ENCODE measurements around the gene HSPB3.

The HSPB3 gene

GRCh38 chr5:54460181-54460919, 4.9 kb downstream of the HSPB3 start:
- Histone ChIP-seq H2AFZ (ENCODE audit: low read length) (no peak overlapping the region), H3K36me3 (ENCODE audit: insufficient read depth, low read length) (no peaks in the 10 kb centered on the region), H3K4me3 (ENCODE audit: low read depth, low read length, poor library complexity, severe bottlenecking) (no peak overlapping the region), H3K9me2 (ENCODE audit: low read depth, low read length) (no peaks in the 10 kb centered on the region), H4K20me1 (ENCODE audit: insufficient read depth, low read length) (no peaks in the 10 kb centered on the region), H3K27ac (ENCODE audit: low read depth, low read length, poor library complexity, severe bottlenecking) (no peak overlapping the region), H3K79me2 (ENCODE audit: insufficient read depth, low read length) (no peaks in the 10 kb centered on the region), H3K9ac (ENCODE audit: low read length) (no peak overlapping the region), H3K9me3 (ENCODE audit: low read length) (no peaks in the 10 kb centered on the region), H3K4me2 (ENCODE audit: low read length) (no peak overlapping the region), H3K27me3 (ENCODE audit: insufficient read depth, low read length) (no peaks in the 10 kb centered on the region), H3F3A (ENCODE audit: insufficient read depth, low read length) (no peaks in the 10 kb centered on the region), H3K4me1 (ENCODE audit: insufficient read depth, low read length, severe bottlenecking) (no peaks in the 10 kb centered on the region)
- TF ChIP-seq CTCF (IDR thresholded peaks at IDR 0.05; ENCODE audit: low read length) (no peak), EZH2 (IDR thresholded peaks at IDR 0.05; ENCODE audit: borderline replicate concordance, low read length) (no peak)

GRCh38 chr5:54462281-54462680, 6.8 kb downstream of the HSPB3 start:
- Histone ChIP-seq H2AFZ (ENCODE audit: low read length) (no peak overlapping the region), H3F3A (ENCODE audit: insufficient read depth, low read length) (no peaks in the 10 kb centered on the region), H3K4me1 (ENCODE audit: insufficient read depth, low read length, severe bottlenecking) (no peaks in the 10 kb centered on the region), H3K4me3 (ENCODE audit: low read depth, low read length, poor library complexity, severe bottlenecking) (no peak overlapping the region), H3K9ac (ENCODE audit: low read length) (no peak overlapping the region), H3K27me3 (ENCODE audit: insufficient read depth, low read length) (no peaks in the 10 kb centered on the region), H3K79me2 (ENCODE audit: insufficient read depth, low read length) (no peaks in the 10 kb centered on the region), H3K4me2 (ENCODE audit: low read length) (no peak overlapping the region), H4K20me1 (ENCODE audit: insufficient read depth, low read length) (no peaks in the 10 kb centered on the region), H3K9me2 (ENCODE audit: low read depth, low read length) (no peaks in the 10 kb centered on the region), H3K27ac (ENCODE audit: low read depth, low read length, poor library complexity, severe bottlenecking) (no peak overlapping the region), H3K9me3 (ENCODE audit: low read length) (no peaks in the 10 kb centered on the region), H3K36me3 (ENCODE audit: insufficient read depth, low read length) (no peaks in the 10 kb centered on the region)
- no peak for TF ChIP-seq CTCF (IDR thresholded peaks at IDR 0.05; ENCODE audit: low read length)
- TF ChIP-seq EZH2 (IDR thresholded peaks at IDR 0.05; ENCODE audit: borderline replicate concordance, low read length) = no peak

- no peak overlapping the region for H3K4me2 ChIP-seq (ENCODE audit: low read length)
- no peak for TF ChIP-seq EZH2 (IDR thresholded peaks at IDR 0.05; ENCODE audit: borderline replicate concordance, low read length)
- TF ChIP-seq CTCF (IDR thresholded peaks at IDR 0.05; ENCODE audit: low read length) = no peak
- H3K9ac ChIP-seq (ENCODE audit: low read length) = no peak overlapping the region
- no peaks in the 10 kb centered on the region for H3F3A ChIP-seq (ENCODE audit: insufficient read depth, low read length)
- H3K79me2 ChIP-seq (ENCODE audit: insufficient read depth, low read length) = no peaks in the 10 kb centered on the region
- no peak overlapping the region for H3K27ac ChIP-seq (ENCODE audit: low read depth, low read length, poor library complexity, severe bottlenecking)
- no peak overlapping the region for H2AFZ ChIP-seq (ENCODE audit: low read length)
- H4K20me1 ChIP-seq (ENCODE audit: insufficient read depth, low read length) = no peaks in the 10 kb centered on the region
- H3K4me3 ChIP-seq (ENCODE audit: low read depth, low read length, poor library complexity, severe bottlenecking) = no peak overlapping the region
- H3K4me1 ChIP-seq (ENCODE audit: insufficient read depth, low read length, severe bottlenecking) = no peaks in the 10 kb centered on the region
- no peaks in the 10 kb centered on the region for H3K9me3 ChIP-seq (ENCODE audit: low read length)
- no peaks in the 10 kb centered on the region for H3K9me2 ChIP-seq (ENCODE audit: low read depth, low read length)
- no peaks in the 10 kb centered on the region for H3K36me3 ChIP-seq (ENCODE audit: insufficient read depth, low read length)
- H3K27me3 ChIP-seq (ENCODE audit: insufficient read depth, low read length) = no peaks in the 10 kb centered on the region
Measured at GRCh38 chr5:54463713-54464112, 8.2 kb downstream of the HSPB3 start.
